Stimulated activated CD4-positive, alpha-beta T cell treated with anti-CD3 and anti-CD28 coated beads, Interleukin-1b, Interleukin-23, amount 100 ng/mL, for 24 hours (primary cell): ENCODE measurements around the gene NFE2L2.
"Not testable (repeated sequence)": the region's sequence is repeated elsewhere in the genome, so short reads cannot be mapped to it uniquely, and the experiment has no call there.

ENCODE experiments used
- DNase-seq, 4 experiments: peaks; one replicate each; pipeline ENCODE4 v3.0.0-alpha.2; 2020; ENCODE audit warnings: low read depth in 4 of 4, low spot score in 1 of 4

Gene NFE2L2

GRCh38 chr2:177281400-177282180, 17.1 kb upstream of the NFE2L2 start:
- no peak for DNase-seq

GRCh38 chr2:177279847-177280246, 15.3 kb upstream of the NFE2L2 start:
- no peak for DNase-seq

GRCh38 chr2:177275743-177276055, 11.2 kb upstream of the NFE2L2 start:
- no peak for DNase-seq

- DNase-seq, result no peak
Measured at GRCh38 chr2:177275040-177275742, 10.7 kb upstream of the NFE2L2 start.

DNA sequence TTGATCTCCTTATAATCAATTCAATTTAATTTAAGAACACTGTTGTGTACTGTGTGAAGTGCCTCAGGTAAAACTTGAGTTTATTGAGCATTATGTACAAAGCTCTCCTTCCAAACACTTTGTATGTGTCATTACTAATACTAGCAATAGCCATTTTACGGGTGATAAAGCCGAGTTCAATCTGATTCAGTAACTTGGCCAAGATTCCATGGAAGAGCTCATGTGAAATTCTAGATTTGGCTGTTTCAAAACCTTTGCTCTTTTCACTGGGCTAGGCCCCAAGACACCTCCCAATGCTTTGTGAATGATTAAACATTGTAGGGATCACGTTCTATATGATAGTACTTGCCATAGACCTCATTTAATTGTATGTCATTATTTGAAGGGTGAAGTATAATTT, 8.9 kb upstream of the NFE2L2 start:
- no peak for DNase-seq

GRCh38 chr2:177272765-177273164, 8.2 kb upstream of the NFE2L2 start:
- DNase-seq, result no peak

DNA sequence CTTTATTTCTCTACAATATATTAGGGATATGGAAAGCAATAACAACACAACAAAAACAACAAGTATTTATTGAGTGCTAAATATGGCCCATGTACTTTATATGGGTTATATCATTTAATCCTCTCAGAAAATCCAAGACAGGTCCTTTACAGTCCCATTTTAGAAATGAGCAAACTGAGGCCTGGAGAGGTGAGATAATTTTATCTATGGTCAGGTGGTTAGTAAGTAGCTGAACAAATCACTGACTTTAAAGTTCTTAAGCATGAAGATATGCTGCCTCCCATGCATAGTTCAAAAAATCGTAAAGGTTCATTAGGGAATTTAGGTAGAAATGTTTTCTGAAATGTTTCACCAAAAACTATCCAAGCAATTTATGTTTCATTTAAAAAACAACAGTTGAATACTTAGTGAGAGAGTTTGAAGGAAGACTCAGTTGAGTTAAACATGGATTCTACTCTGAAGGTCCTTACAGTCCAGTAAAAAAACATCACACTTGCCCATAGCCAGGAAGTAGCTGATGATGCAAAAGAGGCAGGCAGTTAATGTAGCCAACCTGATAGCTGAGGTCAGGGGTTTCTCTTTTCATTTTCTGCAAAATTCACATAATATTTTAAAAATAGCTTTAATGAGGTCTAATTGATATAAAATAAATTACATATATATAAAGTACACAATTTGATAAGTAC, 7.6 kb upstream of the NFE2L2 start:
- DNase-seq, result no peak

DNA sequence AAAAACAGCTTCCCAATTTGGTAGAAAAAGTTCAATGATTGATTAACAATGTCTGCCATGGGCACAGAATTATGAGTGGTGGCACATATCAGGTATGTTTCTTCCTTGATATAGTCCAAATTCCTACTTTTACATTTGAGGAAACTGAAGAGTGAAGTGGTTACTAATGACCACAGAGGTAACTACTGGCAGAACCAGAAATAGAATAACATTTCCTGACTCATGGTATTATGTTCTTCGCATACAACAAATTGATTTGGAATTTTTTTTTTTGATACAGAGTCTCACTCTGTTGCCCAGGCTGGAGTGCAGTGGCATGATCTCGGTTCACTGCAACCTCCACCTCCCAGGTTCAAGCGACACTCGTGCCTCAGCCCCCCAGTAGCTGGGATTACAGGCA, 6.0 kb upstream of the NFE2L2 start:
- DNase-seq, result no peak

GRCh38 chr2:177268901-177269300, 4.4 kb upstream of the NFE2L2 start:
- DNase-seq, result no peak

DNA sequence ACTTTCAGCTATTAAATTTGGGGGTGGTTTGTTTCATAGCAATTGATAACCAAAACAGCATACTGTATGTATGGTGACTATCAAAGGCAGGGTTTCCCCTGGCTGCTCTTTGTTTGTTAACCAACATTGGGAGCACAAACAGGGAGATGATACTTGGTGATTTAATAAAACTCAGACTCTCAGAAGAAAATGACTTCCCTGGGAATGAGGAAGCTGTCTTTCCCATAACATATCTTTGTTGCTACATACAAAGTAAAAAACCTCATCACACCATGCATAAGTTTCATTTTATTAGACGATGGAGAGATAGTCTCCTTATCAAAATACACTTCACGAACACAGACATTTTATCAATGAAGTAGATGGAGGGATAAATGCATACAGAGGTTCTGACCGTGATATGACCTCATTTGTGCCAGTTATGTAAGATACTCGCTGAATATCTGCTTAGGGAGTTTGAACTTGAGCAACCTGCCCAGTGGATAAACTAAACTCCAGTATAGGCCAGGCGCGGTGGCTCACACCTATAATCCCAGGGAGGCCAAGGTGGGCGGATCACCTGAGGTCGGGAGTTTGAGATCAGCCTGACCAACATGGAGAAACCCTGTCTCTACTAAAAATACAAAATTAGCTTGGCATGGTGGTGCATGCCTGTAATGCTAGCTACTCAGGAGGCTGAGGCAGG, 3.8 kb upstream of the NFE2L2 start:
- DNase-seq, result no peak

DNA sequence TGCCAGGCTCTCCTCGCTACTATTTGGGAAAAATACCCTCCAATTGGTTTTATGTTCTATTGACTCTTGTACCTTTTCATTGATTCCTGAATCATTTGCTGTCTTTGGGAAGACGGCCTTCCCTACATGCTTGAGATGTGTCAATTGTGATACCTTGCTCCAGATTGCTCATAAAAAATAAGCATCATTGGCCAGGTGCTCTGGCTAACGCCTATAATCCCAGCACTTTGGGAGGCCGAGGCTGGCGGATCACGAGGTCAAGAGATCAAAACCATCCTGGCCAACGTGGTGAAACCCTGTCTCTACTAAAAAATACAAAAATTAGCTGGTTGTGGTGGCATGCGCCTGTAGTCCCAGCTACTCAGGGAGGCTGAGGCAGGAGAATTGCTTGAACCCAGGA, 2.4 kb upstream of the NFE2L2 start:
- DNase-seq, result not testable (repeated sequence)

- no peak for DNase-seq
Measured at GRCh38 chr2:177265824-177266817, 1.6 kb upstream of the NFE2L2 start.

GRCh38 chr2:177264209-177264692, 276 bp downstream of the NFE2L2 start:
- DNase-seq, result no peak

GRCh38 chr2:177263451-177264208, 897 bp downstream of the NFE2L2 start:
- peak; percentile 84 to 88 (median 86) for DNase-seq

- no peak for DNase-seq
Measured at GRCh38 chr2:177262958-177263450, 1.5 kb downstream of the NFE2L2 start.

DNA sequence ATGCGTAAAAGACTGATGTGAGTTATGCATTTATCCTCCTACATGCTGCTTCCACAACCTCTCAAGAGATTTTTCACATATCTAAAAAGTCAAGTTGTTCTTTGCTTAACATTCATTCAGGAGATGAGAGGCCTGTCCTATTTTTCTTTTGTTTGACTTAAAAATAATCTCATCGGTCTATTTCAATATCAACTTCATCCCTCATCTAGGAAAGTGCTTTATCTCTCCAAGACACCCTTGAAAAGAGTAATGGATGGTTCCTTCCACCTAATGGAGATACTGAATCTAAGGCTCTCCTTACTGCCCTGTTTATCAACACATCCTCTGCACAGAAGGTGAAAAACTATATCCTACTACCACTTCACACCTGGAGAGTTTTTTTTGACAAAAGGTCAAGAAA, 2.4 kb downstream of the NFE2L2 start:
- no peak for DNase-seq

- no peak for DNase-seq
Measured at GRCh38 chr2:177261116-177262060, 3.1 kb downstream of the NFE2L2 start.

GRCh38 chr2:177260379-177260778, 4.1 kb downstream of the NFE2L2 start:
- no peak for DNase-seq
